ENCODE data around the gene C19orf47. TPM values are rescaled to one million over a fixed set of nuclear protein-coding genes. Genes with fewer than 3 reads are reported as not detected.

The C19orf47 gene
- total RNA-seq, 1 experiment from 2014 or later: 11.7 TPM

- no peak overlapping the region for H3K9ac ChIP-seq (ENCODE audit: low read length)
- no peak for DNase-seq
- H3K4me2 ChIP-seq (ENCODE audit: low read depth, low read length, poor library complexity, severe bottlenecking): no peak overlapping the region
- H3K27ac ChIP-seq (ENCODE audit: low read length): no peak overlapping the region
- no peaks in the 10 kb centered on the region for H3K79me2 ChIP-seq (ENCODE audit: low read length)
- no peaks in the 10 kb centered on the region for H3K27me3 ChIP-seq (ENCODE audit: low read length)
- H3K36me3 ChIP-seq (ENCODE audit: insufficient read depth, low read length): no peaks in the 10 kb centered on the region
- H3K9me3 ChIP-seq (ENCODE audit: low read length): no peaks in the 10 kb centered on the region
- no peak overlapping the region for H2AFZ ChIP-seq (ENCODE audit: low read length)
- H3K4me1 ChIP-seq (ENCODE audit: low read length): no peaks in the 10 kb centered on the region
- H3K9me2 ChIP-seq (replicated peaks; ENCODE audit: insufficient read depth, low read length): no peaks in the 10 kb centered on the region
- H4K20me1 ChIP-seq (ENCODE audit: insufficient read depth, low read depth, low read length): no peaks in the 10 kb centered on the region
- no peak overlapping the region for H3K4me3 ChIP-seq (ENCODE audit: low read length)
Measured at GRCh38 chr19:40392123-40392522, 43.9 kb upstream of the C19orf47 start.

DNA sequence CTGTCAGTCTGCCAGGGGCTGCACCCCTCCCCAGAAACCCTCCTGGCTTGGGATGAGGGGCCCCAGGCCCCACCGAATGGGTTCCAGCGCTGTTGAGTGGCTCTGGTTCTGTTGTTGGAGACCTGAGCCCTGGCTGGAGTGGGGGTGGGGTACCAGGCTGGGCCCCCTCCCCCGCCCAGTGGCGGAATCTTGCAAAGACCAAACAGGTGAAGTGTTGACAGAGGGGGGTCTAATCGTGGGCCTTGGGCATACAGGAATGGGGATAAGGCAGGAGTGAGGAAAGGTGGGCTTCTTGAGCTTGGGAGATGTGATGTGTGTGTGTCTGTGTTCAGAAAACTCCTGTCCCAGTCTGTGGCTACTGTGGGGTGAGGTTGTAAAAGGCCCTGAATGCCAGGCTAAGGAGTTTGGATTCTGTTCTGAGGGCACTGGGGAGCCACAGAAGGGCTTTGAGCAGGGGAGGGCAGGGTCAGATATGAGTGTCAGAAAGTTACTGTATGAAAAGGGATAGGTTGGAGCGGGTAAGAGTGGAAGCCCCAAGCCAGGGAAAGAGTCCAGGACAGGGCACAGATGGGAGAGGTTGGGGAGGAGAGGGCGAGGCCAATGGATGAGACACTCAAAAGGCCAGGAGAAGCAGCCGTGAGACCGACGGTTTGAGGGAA, 42.0 kb upstream of the C19orf47 start, which contains the start of gene HIPK4:
TSS of gene HIPK4 (minus strand) at position 98 of the 659 bp plus-strand sequence. CDS start 279 bp downstream, outside the sequence.
- Histone ChIP-seq H2AFZ (ENCODE audit: low read length) (no peak within 1 kb of the TSS), H3K36me3 (ENCODE audit: insufficient read depth, low read length) (no peaks in the 10 kb centered on the region), H3K27me3 (ENCODE audit: low read length) (no peaks in the 10 kb centered on the region), H3K4me1 (ENCODE audit: low read length) (no peaks in the 10 kb centered on the region), H3K27ac (ENCODE audit: low read length) (no peak within 1 kb of the TSS), H3K9me3 (ENCODE audit: low read length) (no peaks in the 10 kb centered on the region), H4K20me1 (ENCODE audit: insufficient read depth, low read depth, low read length) (no peaks in the 10 kb centered on the region), H3K9ac (ENCODE audit: low read length) (no peak within 1 kb of the TSS), H3K4me3 (ENCODE audit: low read length) (no peak within 1 kb of the TSS), H3K79me2 (ENCODE audit: low read length) (no peaks in the 10 kb centered on the region), H3K9me2 (replicated peaks; ENCODE audit: insufficient read depth, low read length) (no peaks in the 10 kb centered on the region), H3K4me2 (ENCODE audit: low read depth, low read length, poor library complexity, severe bottlenecking) (no peak within 1 kb of the TSS)
- DNase-seq: no peak

DNA sequence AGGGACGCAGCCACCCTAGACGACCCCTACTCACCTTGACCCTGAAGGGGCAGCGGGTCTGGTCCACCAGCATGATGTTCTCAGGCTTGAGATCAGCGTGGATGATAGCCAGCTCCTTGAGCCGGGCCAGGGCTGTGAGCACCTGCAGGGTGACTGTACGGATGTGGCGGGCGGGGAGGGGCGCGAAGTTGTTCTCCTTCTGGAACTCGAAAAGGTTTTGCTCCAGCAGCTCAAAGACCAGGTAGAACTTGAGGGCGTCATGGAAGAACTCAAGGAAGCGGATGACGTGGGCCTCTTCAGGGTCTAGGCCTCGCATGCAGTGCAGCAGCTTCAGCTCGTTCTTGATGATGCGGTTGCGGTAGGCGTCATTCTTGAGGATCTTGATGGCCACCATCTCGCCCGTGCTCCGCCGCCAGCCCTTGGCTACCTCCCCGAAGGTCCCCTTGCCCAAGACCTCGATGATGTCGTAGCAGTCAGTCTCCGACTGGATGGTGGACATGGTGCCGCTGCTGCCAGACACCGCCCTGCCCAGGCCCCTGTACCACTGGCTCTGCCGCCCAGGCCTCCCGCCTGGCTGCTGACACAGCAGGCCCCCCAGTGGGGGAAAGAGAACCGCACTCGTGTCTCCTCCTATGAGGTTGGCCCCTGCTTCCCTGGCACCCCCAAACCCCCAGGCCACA, 41.3 kb upstream of the C19orf47 start:
- Histone ChIP-seq H3K4me1 (ENCODE audit: low read length) (no peaks in the 10 kb centered on the region), H3K4me3 (ENCODE audit: low read length) (no peak overlapping the region), H3K9me2 (replicated peaks; ENCODE audit: insufficient read depth, low read length) (no peaks in the 10 kb centered on the region), H2AFZ (ENCODE audit: low read length) (no peak overlapping the region), H3K27ac (ENCODE audit: low read length) (no peak overlapping the region), H3K27me3 (ENCODE audit: low read length) (no peaks in the 10 kb centered on the region), H3K4me2 (ENCODE audit: low read depth, low read length, poor library complexity, severe bottlenecking) (no peak overlapping the region), H3K9me3 (ENCODE audit: low read length) (no peaks in the 10 kb centered on the region), H3K36me3 (ENCODE audit: insufficient read depth, low read length) (no peaks in the 10 kb centered on the region), H4K20me1 (ENCODE audit: insufficient read depth, low read depth, low read length) (no peaks in the 10 kb centered on the region), H3K9ac (ENCODE audit: low read length) (no peak overlapping the region), H3K79me2 (ENCODE audit: low read length) (no peaks in the 10 kb centered on the region)
- DNase-seq: no peak

- Histone ChIP-seq H3K27ac (ENCODE audit: low read length) (no peak overlapping the region), H3K9me3 (ENCODE audit: low read length) (no peaks in the 10 kb centered on the region), H3K36me3 (ENCODE audit: insufficient read depth, low read length) (no peaks in the 10 kb centered on the region), H3K4me2 (ENCODE audit: low read depth, low read length, poor library complexity, severe bottlenecking) (no peak overlapping the region), H3K9ac (ENCODE audit: low read length) (no peak overlapping the region), H3K9me2 (replicated peaks; ENCODE audit: insufficient read depth, low read length) (no peaks in the 10 kb centered on the region), H2AFZ (ENCODE audit: low read length) (no peak overlapping the region), H4K20me1 (ENCODE audit: insufficient read depth, low read depth, low read length) (no peaks in the 10 kb centered on the region), H3K27me3 (ENCODE audit: low read length) (no peaks in the 10 kb centered on the region), H3K4me1 (ENCODE audit: low read length) (no peaks in the 10 kb centered on the region), H3K79me2 (ENCODE audit: low read length) (no peaks in the 10 kb centered on the region), H3K4me3 (ENCODE audit: low read length) (no peak overlapping the region)
- no peak for DNase-seq
Measured at GRCh38 chr19:40388481-40388880, 40.3 kb upstream of the C19orf47 start.

- H2AFZ ChIP-seq (ENCODE audit: low read length): no peak overlapping the region
- no peaks in the 10 kb centered on the region for H3K79me2 ChIP-seq (ENCODE audit: low read length)
- H3K4me3 ChIP-seq (ENCODE audit: low read length): no peak overlapping the region
- no peak overlapping the region for H3K4me2 ChIP-seq (ENCODE audit: low read depth, low read length, poor library complexity, severe bottlenecking)
- no peak for DNase-seq
- no peaks in the 10 kb centered on the region for H3K36me3 ChIP-seq (ENCODE audit: insufficient read depth, low read length)
- H3K4me1 ChIP-seq (ENCODE audit: low read length): no peaks in the 10 kb centered on the region
- H3K27me3 ChIP-seq (ENCODE audit: low read length): no peaks in the 10 kb centered on the region
- H3K9me3 ChIP-seq (ENCODE audit: low read length): no peaks in the 10 kb centered on the region
- no peaks in the 10 kb centered on the region for H3K9me2 ChIP-seq (replicated peaks; ENCODE audit: insufficient read depth, low read length)
- no peak overlapping the region for H3K27ac ChIP-seq (ENCODE audit: low read length)
- H3K9ac ChIP-seq (ENCODE audit: low read length): no peak overlapping the region
- H4K20me1 ChIP-seq (ENCODE audit: insufficient read depth, low read depth, low read length): no peaks in the 10 kb centered on the region
Measured at GRCh38 chr19:40387155-40387554, 39.0 kb upstream of the C19orf47 start.

DNA sequence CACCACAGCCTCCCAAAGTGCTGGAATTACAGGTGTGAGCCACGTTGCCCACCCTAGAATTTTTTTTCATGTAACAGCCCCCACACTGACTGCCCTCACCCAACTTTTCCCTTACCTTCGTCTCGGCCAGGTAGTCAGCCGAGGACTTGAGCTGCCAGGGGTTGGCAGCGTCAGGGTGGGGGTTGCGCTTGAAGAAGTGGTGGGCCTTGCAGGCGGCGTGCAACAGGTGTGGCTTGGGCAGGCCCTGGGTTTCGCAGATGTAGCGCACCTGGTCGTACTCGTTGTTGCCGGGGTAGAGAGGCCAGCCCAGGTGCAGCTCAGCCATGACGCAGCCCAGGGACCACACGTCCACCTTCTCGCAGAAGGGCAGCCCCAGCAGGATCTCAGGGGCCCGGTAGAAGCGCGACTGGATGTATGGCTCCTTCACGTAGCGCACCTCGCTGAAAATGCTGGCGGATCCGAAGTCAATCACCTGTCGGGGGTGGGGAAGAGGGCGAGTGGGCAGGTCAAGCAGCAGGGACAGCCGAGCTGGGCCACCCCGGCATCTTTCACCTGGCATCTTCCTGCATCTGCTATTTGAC, 35.6 kb upstream of the C19orf47 start:
- Histone ChIP-seq H3K9me3 (ENCODE audit: low read length) (no peaks in the 10 kb centered on the region), H4K20me1 (ENCODE audit: insufficient read depth, low read depth, low read length) (no peaks in the 10 kb centered on the region), H3K4me2 (ENCODE audit: low read depth, low read length, poor library complexity, severe bottlenecking) (no peak overlapping the region), H3K36me3 (ENCODE audit: insufficient read depth, low read length) (no peaks in the 10 kb centered on the region), H3K27ac (ENCODE audit: low read length) (no peak overlapping the region), H3K9me2 (replicated peaks; ENCODE audit: insufficient read depth, low read length) (no peaks in the 10 kb centered on the region), H3K79me2 (ENCODE audit: low read length) (no peaks in the 10 kb centered on the region), H3K9ac (ENCODE audit: low read length) (no peak overlapping the region), H3K4me1 (ENCODE audit: low read length) (no peaks in the 10 kb centered on the region), H2AFZ (ENCODE audit: low read length) (no peak overlapping the region), H3K27me3 (ENCODE audit: low read length) (no peaks in the 10 kb centered on the region), H3K4me3 (ENCODE audit: low read length) (no peak overlapping the region)
- no peak for DNase-seq

DNA sequence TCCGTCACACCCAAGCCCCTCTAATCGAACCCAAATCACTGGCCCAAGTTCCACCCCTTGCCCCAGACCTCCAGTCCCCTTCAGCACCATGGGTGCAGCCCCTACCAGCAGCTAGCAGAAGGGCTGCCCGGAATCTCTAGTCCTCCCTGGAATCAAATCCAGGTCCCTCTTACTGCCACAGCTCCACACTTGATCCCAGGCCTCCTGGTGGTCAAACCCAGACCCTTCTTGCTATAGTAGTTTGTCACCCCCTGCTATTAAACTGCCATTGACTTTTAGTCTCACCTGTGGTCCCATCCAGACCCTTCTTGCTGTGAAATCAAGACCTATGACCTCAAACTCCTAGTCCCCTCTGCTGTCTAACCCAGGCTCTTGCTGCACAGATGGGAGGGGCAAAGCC, 33.1 kb upstream of the C19orf47 start:
- Histone ChIP-seq H3K36me3 (ENCODE audit: insufficient read depth, low read length) (no peaks in the 10 kb centered on the region), H3K9me3 (ENCODE audit: low read length) (no peaks in the 10 kb centered on the region), H3K79me2 (ENCODE audit: low read length) (no peaks in the 10 kb centered on the region), H3K4me3 (ENCODE audit: low read length) (no peak overlapping the region), H3K4me1 (ENCODE audit: low read length) (no peaks in the 10 kb centered on the region), H3K27me3 (ENCODE audit: low read length) (no peaks in the 10 kb centered on the region), H3K27ac (ENCODE audit: low read length) (no peak overlapping the region), H3K9ac (ENCODE audit: low read length) (no peak overlapping the region), H2AFZ (ENCODE audit: low read length) (no peak overlapping the region), H3K9me2 (replicated peaks; ENCODE audit: insufficient read depth, low read length) (no peaks in the 10 kb centered on the region), H4K20me1 (ENCODE audit: insufficient read depth, low read depth, low read length) (no peaks in the 10 kb centered on the region), H3K4me2 (ENCODE audit: low read depth, low read length, poor library complexity, severe bottlenecking) (no peak overlapping the region)
- no peak for DNase-seq

GRCh38 chr19:40380199-40381037, 32.2 kb upstream of the C19orf47 start:
- no peaks in the 10 kb centered on the region for H3K79me2 ChIP-seq (ENCODE audit: low read length)
- H3K27me3 ChIP-seq (ENCODE audit: low read length): no peaks in the 10 kb centered on the region
- no peak overlapping the region for H3K9ac ChIP-seq (ENCODE audit: low read length)
- no peak overlapping the region for H2AFZ ChIP-seq (ENCODE audit: low read length)
- H3K36me3 ChIP-seq (ENCODE audit: insufficient read depth, low read length): no peaks in the 10 kb centered on the region
- no peak overlapping the region for H3K4me2 ChIP-seq (ENCODE audit: low read depth, low read length, poor library complexity, severe bottlenecking)
- no peaks in the 10 kb centered on the region for H3K9me2 ChIP-seq (replicated peaks; ENCODE audit: insufficient read depth, low read length)
- H3K9me3 ChIP-seq (ENCODE audit: low read length): no peaks in the 10 kb centered on the region
- no peak for DNase-seq
- H4K20me1 ChIP-seq (ENCODE audit: insufficient read depth, low read depth, low read length): no peaks in the 10 kb centered on the region
- no peak overlapping the region for H3K27ac ChIP-seq (ENCODE audit: low read length)
- H3K4me1 ChIP-seq (ENCODE audit: low read length): no peaks in the 10 kb centered on the region
- no peak overlapping the region for H3K4me3 ChIP-seq (ENCODE audit: low read length)
